Measurements from ENCODE around the gene NFIX.

NFIX gene

DNA sequence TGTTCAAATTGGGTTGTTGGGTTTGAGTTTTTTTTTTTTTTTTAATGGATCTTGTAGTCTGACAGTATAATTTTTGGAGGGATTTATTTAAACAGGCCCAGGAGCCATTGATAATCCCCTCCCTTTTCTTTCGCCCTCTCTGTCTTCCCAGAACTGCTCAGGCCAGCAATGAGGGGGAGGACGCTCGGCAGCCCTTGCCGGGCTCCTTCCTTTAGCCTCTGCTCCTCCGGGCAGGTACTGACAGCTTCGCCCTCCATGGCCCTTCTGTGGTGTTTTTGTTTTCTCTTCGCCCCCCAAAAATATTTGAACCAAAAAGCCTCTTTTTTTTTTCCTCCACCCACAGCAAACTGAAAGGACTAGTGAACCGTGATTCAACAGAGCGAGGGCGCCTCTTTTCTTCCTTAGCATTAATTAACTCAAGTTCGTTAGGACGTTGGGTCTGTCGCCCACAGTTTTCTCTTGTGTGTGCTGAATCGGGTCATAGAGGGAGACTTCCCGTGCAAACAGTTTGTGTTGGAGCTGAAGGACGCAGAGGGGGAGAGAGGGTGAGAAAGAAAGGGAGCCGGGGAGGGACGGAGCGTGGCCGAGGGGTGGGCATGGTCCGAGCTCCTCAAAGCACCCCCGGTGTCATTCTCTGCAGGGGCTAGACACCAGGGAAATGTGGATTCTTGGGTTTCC is 21.5 kb downstream of the NFIX start:
- peak overlapping the region; percentile 81 for H3K27ac ChIP-seq
- no peak for DNase-seq (ENCODE audit: low read depth, low spot score)

GRCh38 chr19:13017306-13018034 is 22.2 kb downstream of the NFIX start:
- no peak for DNase-seq (ENCODE audit: low read depth, low spot score)
- H3K27ac ChIP-seq = peak overlapping the region; percentile 81

GRCh38 chr19:13018035-13018914 is 23.0 kb downstream of the NFIX start:
- H3K27ac ChIP-seq = peak overlapping the region; percentile 81

GRCh38 chr19:13019332-13019731 is 24.1 kb downstream of the NFIX start:
- peak overlapping the region; percentile 81 for H3K27ac ChIP-seq
- no peak for DNase-seq (ENCODE audit: low read depth, low spot score)

More at GRCh38 chr19:13018035-13018914, 23.0 kb downstream of the NFIX start:
- DNase-seq (ENCODE audit: low read depth, low spot score) = no peak

DNA sequence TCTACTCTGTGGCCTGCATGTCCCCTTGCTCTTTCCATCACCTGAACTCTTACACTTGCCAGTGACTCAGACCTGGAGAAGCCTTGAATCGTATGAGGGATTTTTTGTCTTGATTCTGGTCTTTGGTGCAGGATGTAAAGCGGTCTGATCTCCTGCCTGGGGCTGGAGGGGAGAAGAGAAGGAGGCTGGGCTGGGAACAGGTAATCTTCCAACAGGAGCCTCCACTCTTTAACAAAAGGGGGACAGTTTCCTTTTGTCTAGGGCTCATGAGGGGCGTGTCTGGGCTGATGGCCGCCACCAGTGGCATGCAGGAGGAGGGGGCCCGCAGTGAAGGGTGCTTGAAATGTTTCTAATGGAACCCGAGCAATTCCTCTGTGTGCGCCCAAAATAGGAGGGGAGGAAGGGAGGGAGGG is 24.7 kb downstream of the NFIX start:
- peak overlapping the region; percentile 81 for H3K27ac ChIP-seq
- DNase-seq (ENCODE audit: low read depth, low spot score) = no peak

DNA sequence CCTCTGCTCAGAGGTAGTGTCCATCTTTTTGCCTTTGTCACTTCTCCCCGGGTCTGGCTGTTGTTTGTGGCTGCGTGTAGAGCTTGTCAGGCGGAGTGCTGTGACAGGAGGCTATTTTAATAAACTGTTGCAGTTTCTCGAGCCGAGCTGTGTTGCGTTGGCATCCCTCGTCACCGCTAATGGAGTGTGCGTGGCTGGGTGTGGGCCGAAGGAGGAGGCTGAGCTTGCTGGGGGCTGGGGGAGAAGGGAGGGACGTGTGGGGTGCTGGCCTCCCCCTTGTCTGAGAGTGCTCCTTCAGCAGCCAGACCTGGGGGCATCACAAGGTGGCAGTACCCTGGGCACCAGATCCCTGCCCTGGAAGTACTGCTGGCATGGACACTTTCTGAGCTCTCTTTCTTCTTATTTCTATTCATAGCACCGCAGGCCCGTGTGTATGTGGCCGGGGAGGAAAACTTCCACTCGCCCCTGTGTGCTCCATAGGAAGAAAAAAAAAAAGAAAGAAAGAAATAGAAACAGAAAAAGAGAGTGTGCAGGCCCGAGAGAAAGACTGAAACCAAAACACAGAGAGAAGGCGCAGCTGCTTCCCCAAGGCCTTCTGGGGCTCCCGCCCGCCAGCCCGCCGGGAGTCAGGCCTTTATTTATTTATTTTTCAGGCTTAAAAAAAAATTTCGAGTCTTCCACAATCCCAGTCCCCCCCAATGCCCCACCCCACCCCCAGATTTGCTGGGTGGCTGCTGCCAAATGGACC is 27.0 kb downstream of the NFIX start:
- H3K27ac ChIP-seq = peak overlapping the region; percentile 81
- DNase-seq (ENCODE audit: low read depth, low spot score) = no peak

GRCh38 chr19:13022859-13023636 is 27.8 kb downstream of the NFIX start:
- H3K27ac ChIP-seq = peak overlapping the region; percentile 81
- peak; percentile 87 for DNase-seq (ENCODE audit: low read depth, low spot score)

DNA sequence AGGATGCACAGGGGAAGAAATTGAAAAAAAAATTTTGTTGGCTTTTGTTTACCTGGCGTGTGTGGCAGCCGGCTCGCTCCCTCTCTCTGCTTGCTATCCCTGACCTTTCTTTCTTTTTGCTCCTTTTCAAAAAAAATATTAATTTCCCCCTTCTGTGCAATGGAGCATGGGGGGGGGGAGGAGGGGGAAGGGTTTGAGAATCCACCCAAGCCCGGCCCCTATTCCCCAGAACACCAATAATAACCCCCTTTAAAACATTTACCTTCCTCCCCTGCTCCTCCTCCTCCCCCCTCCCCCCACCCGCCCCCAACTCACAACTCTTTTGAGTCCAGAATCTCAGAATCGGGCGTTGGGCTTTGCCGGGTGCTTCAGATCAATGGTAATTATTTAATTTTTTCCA is 28.4 kb downstream of the NFIX start:
- H3K27ac ChIP-seq = peak overlapping the region; percentile 81
- no peak for DNase-seq (ENCODE audit: low read depth, low spot score)

- H3K27ac ChIP-seq = peak overlapping the region; percentile 81
- no peak for DNase-seq (ENCODE audit: low read depth, low spot score)
Observed at GRCh38 chr19:13024126-13024950, 29.1 kb downstream of the NFIX start.

DNA sequence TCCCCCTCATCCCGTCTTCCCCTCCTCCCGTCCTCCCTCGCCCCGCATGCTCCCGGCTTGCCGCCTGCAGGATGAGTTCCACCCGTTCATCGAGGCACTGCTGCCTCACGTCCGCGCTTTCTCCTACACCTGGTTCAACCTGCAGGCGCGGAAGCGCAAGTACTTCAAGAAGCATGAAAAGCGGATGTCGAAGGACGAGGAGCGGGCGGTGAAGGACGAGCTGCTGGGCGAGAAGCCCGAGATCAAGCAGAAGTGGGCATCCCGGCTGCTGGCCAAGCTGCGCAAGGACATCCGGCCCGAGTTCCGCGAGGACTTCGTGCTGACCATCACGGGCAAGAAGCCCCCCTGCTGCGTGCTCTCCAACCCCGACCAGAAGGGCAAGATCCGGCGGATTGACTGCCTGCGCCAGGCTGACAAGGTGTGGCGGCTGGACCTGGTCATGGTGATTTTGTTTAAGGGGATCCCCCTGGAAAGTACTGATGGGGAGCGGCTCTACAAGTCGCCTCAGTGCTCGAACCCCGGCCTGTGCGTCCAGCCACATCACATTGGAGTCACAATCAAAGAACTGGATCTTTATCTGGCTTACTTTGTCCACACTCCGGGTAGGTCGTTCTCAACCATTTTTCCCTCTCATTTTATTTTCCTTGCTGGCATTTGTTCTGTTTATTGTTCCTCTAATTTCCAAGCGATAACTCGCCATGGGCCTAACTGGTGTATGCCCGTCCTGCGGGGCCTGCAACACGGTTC is 29.8 kb downstream of the NFIX start:
- no peak for DNase-seq (ENCODE audit: low read depth, low spot score)
- peak overlapping the region; percentile 81 for H3K27ac ChIP-seq

- H3K27ac ChIP-seq = peak overlapping the region; percentile 81
- no peak for DNase-seq (ENCODE audit: low read depth, low spot score)
Observed at GRCh38 chr19:13025819-13026456, 30.7 kb downstream of the NFIX start.

DNA sequence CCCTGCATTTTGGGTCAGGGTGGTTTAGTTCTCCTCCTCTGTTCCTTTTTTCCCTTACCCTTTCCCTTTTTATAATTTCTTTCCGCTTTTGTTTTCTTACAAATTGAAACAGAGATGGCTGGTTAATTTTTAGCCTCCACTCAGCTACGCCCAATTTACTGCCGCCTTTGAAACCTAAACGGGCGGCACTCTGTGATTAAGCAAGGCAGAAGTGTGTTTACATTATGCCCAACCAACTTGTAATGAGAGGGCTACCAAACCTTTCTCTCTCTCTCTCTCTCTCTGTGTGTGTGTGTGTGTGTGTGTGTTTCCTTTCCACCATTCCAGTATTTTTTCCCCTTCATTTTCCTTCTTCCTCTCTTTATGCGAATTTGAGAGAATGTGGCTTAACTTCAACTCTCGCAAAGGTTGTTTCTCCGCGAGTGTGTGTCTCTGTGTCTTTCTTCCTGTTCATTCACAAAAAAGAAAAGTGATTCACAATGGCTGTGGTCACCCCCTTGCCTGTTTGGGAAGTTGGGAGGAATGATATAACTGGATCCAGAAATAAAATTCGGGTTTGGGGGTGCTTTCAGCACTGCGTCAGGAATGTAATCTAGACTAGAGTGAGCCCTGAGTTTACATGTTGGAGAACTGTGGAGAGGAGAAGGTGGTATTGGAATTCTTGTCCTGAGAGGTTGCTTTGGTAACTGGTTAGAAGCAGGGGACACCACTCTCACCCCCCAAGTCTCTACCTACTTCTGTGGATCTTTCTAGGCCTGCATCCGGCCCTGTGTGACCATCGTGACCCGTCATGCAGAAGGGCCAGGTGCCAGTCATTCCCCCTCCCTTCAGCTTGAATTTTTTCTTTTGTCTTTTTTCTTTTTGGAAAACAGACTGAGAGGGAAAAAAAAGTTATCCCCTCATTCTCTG is 31.4 kb downstream of the NFIX start:
- DNase-seq (ENCODE audit: low read depth, low spot score) = no peak
- H3K27ac ChIP-seq = peak overlapping the region; percentile 81

DNA sequence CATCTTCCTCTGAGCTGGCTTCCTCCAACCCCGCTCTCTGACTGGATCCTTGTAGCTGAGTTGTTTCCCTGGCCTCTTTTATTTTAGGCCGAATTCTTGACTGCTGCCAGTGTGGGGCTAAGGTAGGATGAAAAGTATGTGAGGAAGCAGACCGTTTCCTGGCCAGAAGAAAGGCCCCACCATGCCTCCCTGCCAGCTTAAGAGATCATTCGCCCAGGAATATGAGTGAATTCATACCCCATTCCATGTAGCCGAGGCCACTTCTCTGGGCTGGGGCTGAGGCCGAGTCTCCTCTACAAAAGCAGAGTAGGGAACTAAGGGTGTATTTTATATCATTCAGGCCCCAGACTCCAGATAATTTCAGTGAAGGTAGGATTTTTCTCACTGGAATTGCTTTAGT is 32.3 kb downstream of the NFIX start:
- no peak for DNase-seq (ENCODE audit: low read depth, low spot score)
- H3K27ac ChIP-seq = peak overlapping the region; percentile 81

DNA sequence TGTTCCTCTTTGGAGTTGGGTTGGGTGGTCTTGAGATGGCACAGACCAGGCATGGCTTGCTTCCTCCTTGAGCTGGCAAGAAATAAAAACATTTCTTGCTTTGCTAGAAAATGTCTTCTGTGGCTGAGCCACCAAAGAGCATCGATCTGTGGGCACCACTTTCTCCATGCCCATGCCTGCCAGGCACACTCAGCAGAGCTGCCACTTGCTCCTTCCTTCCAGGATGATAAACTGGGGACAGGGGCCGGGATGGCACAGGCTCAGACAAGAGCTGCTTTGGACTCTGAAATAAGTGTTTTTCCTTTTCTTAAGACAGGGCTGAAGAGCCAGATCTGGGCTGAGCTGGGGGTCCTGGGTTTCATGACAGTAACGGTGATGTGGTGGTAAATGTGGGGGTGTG is 32.8 kb downstream of the NFIX start:
- H3K27ac ChIP-seq = peak overlapping the region; percentile 81
- no peak for DNase-seq (ENCODE audit: low read depth, low spot score)

DNA sequence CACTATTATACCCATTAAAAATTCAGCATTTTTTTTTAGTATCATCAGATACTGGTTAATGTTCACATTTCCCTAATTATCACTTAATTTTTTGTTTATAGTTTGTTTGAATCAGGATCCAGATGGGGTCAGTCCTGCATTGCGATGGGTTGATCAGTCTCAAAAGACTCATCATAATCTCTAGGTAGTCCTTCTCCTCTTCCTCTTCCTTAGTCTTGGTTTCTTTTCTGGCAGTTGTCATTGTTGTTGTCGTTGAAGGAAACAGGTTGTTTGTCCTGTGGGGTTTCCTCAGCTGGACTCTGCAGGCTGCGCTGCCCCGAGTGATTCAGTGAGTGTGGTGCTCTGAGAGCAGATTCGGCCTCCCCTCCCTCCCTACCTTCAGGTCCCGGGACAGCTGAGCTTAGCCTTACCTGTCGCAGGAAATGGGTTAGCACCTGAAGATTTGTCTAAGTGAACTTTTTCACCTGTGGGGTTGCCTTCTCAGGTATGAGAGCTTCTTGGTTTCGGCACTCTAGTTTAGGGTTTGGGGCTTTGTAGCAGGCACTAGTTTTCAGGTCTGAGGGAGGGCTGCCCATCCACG is 34.1 kb downstream of the NFIX start:
- H3K27ac ChIP-seq = peak overlapping the region; percentile 33

GRCh38 chr19:13029893-13030292 is 34.6 kb downstream of the NFIX start:
- H3K27ac ChIP-seq = peak overlapping the region; percentile 33
- no peak for DNase-seq (ENCODE audit: low read depth, low spot score)

More for the DNA sequence above, 34.1 kb downstream of the NFIX start:
- no peak for DNase-seq (ENCODE audit: low read depth, low spot score)
